CD14-positive monocyte (primary cell): ENCODE measurements around the gene PARP15. TPM values are rescaled to one million over a fixed set of nuclear protein-coding genes. Genes with fewer than 3 reads are reported as not detected.

ENCODE experiments used
- DNase-seq, 3 donors: peaks; one replicate each; pipeline ENCODE4 v3.0.0-alpha.2; 2011 to 2022
- H2AFZ ChIP-seq: 2 replicates; pipeline ENCODE4 v1.6.0; 2012; ENCODE audit warnings: mild to moderate bottlenecking, low read depth, low read length, inconsistent platforms; ENCODE audit not compliant: insufficient read depth, poor library complexity, severe bottlenecking
- H3K27ac ChIP-seq, 2 donors: 1 replicate in 1 of 2; 2 replicates in 1 of 2; pipeline ENCODE4 v1.5.1; 2012 to 2013; ENCODE audit warnings: low read length in 2 of 2, control low read depth in 1 of 2, inconsistent platforms in 1 of 2, low read depth in 1 of 2, mild to moderate bottlenecking in 1 of 2
- H3K27me3 ChIP-seq, 2 donors: one replicate each; pipeline versions ENCODE4 v1.6.0 to v1.6.1; 2011 to 2013; ENCODE audit warnings: low read length in 2 of 2; ENCODE audit not compliant: control insufficient read depth in 2 of 2, insufficient read depth in 2 of 2
- H3K36me3 ChIP-seq, 2 donors: replicated peaks in 1 of 2; 1 replicate in 1 of 2; 2 replicates in 1 of 2; pipeline versions ENCODE4 v1.5.1 to v1.6.1; 2012 to 2013; ENCODE audit warnings: low read length in 2 of 2, control low read depth in 1 of 2, inconsistent platforms in 1 of 2, mild to moderate bottlenecking in 1 of 2; ENCODE audit not compliant: insufficient read depth in 2 of 2, control insufficient read depth in 1 of 2
- H3K4me1 ChIP-seq, 2 donors: 1 replicate in 1 of 2; 2 replicates in 1 of 2; pipeline versions ENCODE4 v1.5.1 to v1.6.1; 2012 to 2013; ENCODE audit warnings: low read length in 2 of 2, control low read depth in 1 of 2, inconsistent platforms in 1 of 2, mild to moderate bottlenecking in 1 of 2, moderate library complexity in 1 of 2; ENCODE audit not compliant: insufficient read depth in 2 of 2, control insufficient read depth in 1 of 2
- H3K4me2 ChIP-seq: replicated peaks from 2 replicates; pipeline ENCODE3; 2012; ENCODE audit warnings: low read length, moderate library complexity, mild to moderate bottlenecking; ENCODE audit not compliant: poor library complexity, severe bottlenecking; ENCODE audit errors: extremely low read depth
- H3K4me3 ChIP-seq, 3 experiments: fragments of 200-600 bp in 1 of 3; sonication (generic) in 1 of 3; replicated peaks in 1 of 3; 1 replicate in 2 of 3; 2 replicates in 1 of 3; pipeline ENCODE4 v1.5.1; 2011 to 2013; ENCODE audit warnings: low read length in 3 of 3, mild to moderate bottlenecking in 3 of 3, control low read depth in 2 of 3, low read depth in 2 of 3, inconsistent platforms in 1 of 3, moderate library complexity in 1 of 3
- H3K79me2 ChIP-seq: 2 replicates; pipeline ENCODE4 v1.6.0; 2012; ENCODE audit warnings: mild to moderate bottlenecking, control low read depth, inconsistent platforms, low read length, moderate library complexity; ENCODE audit not compliant: insufficient read depth
- H3K9ac ChIP-seq: 2 replicates; pipeline ENCODE4 v1.6.0; 2017; ENCODE audit warnings: low read length, mild to moderate bottlenecking; ENCODE audit not compliant: insufficient read depth, poor library complexity, severe bottlenecking
- H3K9me3 ChIP-seq, 2 donors: replicated peaks in 1 of 2; 1 replicate in 1 of 2; 2 replicates in 1 of 2; pipeline versions ENCODE4 v1.5.1 to v1.6.1; 2012 to 2013; ENCODE audit warnings: low read length in 2 of 2, control low read depth in 1 of 2; ENCODE audit not compliant: control insufficient read depth in 1 of 2, insufficient read depth in 1 of 2
- H4K20me1 ChIP-seq: 2 replicates; pipeline ENCODE4 v1.6.0; 2012; ENCODE audit warnings: mild to moderate bottlenecking, low read length, control low read depth, moderate library complexity; ENCODE audit not compliant: insufficient read depth
- H3K27ac Mint-ChIP-seq, 7 donors: one replicate each; pipeline ENCODE4 v1.8.0; 2020; ENCODE audit warnings: mild to moderate bottlenecking in 7 of 7, mixed read lengths in 7 of 7, moderate library complexity in 6 of 7, inconsistent platforms in 2 of 7
- H3K27me3 Mint-ChIP-seq, 3 donors: one replicate each; pipeline ENCODE4 v1.8.0; 2021 to 2022; ENCODE audit warnings: low read depth in 3 of 3, mild to moderate bottlenecking in 3 of 3, mixed read lengths in 3 of 3, moderate library complexity in 3 of 3, inconsistent platforms in 1 of 3
- H3K36me3 Mint-ChIP-seq, 2 donors: one replicate each; pipeline ENCODE4 v1.8.0; 2020; ENCODE audit warnings: mixed read lengths in 2 of 2, inconsistent platforms in 1 of 2, mild to moderate bottlenecking in 1 of 2
- H3K4me1 Mint-ChIP-seq: one replicate; pipeline ENCODE4 v1.8.0; 2020; ENCODE audit warnings: mild to moderate bottlenecking, mixed read lengths
- H3K4me3 Mint-ChIP-seq, 2 donors: one replicate each; pipeline ENCODE4 v1.8.0; 2020; ENCODE audit warnings: mild to moderate bottlenecking in 2 of 2, mixed read lengths in 2 of 2, moderate library complexity in 1 of 2
- H3K9me3 Mint-ChIP-seq, 7 donors: one replicate each; pipeline ENCODE4 v1.8.0; 2020 to 2022; ENCODE audit warnings: mixed read lengths in 7 of 7, mild to moderate bottlenecking in 6 of 7, moderate library complexity in 6 of 7, inconsistent platforms in 2 of 7
- CTCF ChIP-seq: fragments of 200-600 bp; IDR thresholded peaks from one replicate; pipeline ENCODE4 v1.8.0; 2022; ENCODE audit warnings: antibody characterized with exemption, mild to moderate bottlenecking
- WGBS: methylation state at CpG from one replicate; pipeline ENCODE4 v1.1.5; 2013; ENCODE audit warnings: missing lambda C conversion rate; ENCODE audit not compliant: insufficient coverage; 5-methylcytosine and 5-hydroxymethylcytosine counted together
- intact Hi-C, 2 donors: fragments of 100-400 bp; cut with micrococcal nuclease; formaldehyde crosslinking; loops; one replicate each; pipeline versions ENCODE4 v1.15.0 to v1.15.1; 2023
- polyA plus RNA-seq, 3 donors: library from polyadenylated mRNA; depleted of rRNA in 1 of 3; unstranded in 2 of 3; stranded (reverse) in 1 of 3; fragments of 300-500 nt in 2 of 3; fragments of >200 nt in 1 of 3; fragmentation: Illumina TruSeq in 2 of 3; gene quantifications; 1 replicate in 2 of 3; 2 replicates in 1 of 3; pipeline ENCODE4 v1.2.3, GENCODE V29; 2012 to 2021

Gene PARP15
- polyA plus RNA-seq, 3 donors = 0.23 to 4.4 (median 0.28) TPM

DNA sequence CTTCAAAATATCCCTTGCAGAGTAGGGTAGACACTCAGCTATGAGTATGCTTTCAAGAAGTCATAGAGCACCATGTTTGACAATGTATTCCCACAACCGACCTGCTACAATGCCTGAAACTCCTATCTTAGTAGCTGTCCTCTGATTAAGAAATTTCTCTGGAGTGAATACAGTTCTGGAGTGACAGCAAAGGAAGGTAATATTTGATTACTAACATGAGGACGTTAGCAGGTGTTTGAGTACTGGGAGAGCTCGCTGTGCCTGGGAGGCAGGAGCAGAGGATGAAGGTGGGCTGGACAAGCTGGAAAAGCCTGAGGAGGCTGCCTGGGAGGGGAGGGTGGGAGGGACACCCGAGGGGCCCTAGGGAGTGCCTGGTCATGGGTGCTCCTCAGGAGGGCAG is 42.9 kb downstream of the PARP15 start:
- no peak for TF ChIP-seq CTCF
- Histone ChIP-seq H3K9me3 (no peaks in the 10 kb centered on the region), H3K27ac (no peak overlapping the region), H3K4me3 (no peak overlapping the region), H3K79me2 (no peaks in the 10 kb centered on the region), H3K27me3 (no peaks in the 10 kb centered on the region), H3K4me1 (no peaks in the 10 kb centered on the region), H3K36me3 (no peaks in the 10 kb centered on the region), H3K4me2 (no peak overlapping the region), H3K9ac (no peak overlapping the region), H2AFZ (no peak overlapping the region), H4K20me1 (no peaks in the 10 kb centered on the region)
- Mint-ChIP-seq H3K27me3 (peaks cover 0 to 2% (median 0%) of the 10 kb centered on the region in 3 donors), H3K27ac (no peak overlapping the region), H3K4me1 (peaks cover 3% of the 10 kb centered on the region), H3K9me3 (no peaks in the 10 kb centered on the region), H3K4me3 (no peak overlapping the region), H3K36me3 (peaks cover 0 to 21% of the 10 kb centered on the region in 2 donors)
- WGBS = 100% methylated on average over 2 of the region's 4 CpGs
- intact Hi-C loops = no loop called here
- no peak for DNase-seq

DNA sequence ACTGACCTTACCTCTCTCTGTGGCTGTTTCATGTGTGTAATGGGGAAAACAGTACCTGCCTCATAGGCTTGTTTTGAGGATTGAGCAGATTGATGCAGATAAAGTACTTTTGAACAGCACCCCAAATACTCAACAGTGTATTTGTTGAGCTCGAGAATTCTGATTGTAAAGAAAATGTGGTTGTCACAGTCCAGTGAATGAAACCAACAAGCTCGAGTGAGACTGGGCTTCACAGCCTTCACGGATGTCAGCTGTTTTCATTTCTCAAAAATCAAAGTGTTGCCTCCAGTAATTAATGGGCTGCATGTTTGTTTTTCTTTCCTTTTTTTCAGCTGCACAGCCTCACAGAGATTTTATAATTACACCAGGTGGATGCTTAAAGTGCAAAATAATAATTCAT is 43.7 kb downstream of the PARP15 start:
- no CpG with 5 or more reads among the region's 3 CpGs for WGBS
- H3K4me3 ChIP-seq = no peak overlapping the region
- H3K27ac ChIP-seq = no peak overlapping the region
- H3K9ac ChIP-seq = no peak overlapping the region
- H3K9me3 Mint-ChIP-seq = no peaks in the 10 kb centered on the region
- H3K4me3 Mint-ChIP-seq = no peak overlapping the region
- intact Hi-C loops = no loop called here
- H4K20me1 ChIP-seq = no peaks in the 10 kb centered on the region
- peaks cover 0 to 2% (median 0%) of the 10 kb centered on the region in 3 donors for H3K27me3 Mint-ChIP-seq
- H3K9me3 ChIP-seq = no peaks in the 10 kb centered on the region
- H3K36me3 ChIP-seq = no peaks in the 10 kb centered on the region
- no peak overlapping the region for H2AFZ ChIP-seq
- H3K4me2 ChIP-seq = no peak overlapping the region
- H3K79me2 ChIP-seq = no peaks in the 10 kb centered on the region
- H3K4me1 Mint-ChIP-seq = peaks cover 3% of the 10 kb centered on the region
- no peak for DNase-seq
- peaks cover 0 to 21% of the 10 kb centered on the region in 2 donors for H3K36me3 Mint-ChIP-seq
- no peak overlapping the region for H3K27ac Mint-ChIP-seq
- no peak for TF ChIP-seq CTCF
- H3K4me1 ChIP-seq = no peaks in the 10 kb centered on the region
- H3K27me3 ChIP-seq = no peaks in the 10 kb centered on the region
